C4-2B (cell line): ENCODE measurements around the gene KLHL18.

Experiments used
- ZFX ChIP-seq: fragments of 450-650 bp; IDR thresholded peaks from 2 replicates; pipeline ENCODE4 v1.6.1; 2017
- TF ChIP-seq, protein P1 (sequence below): fragments of 450-650 bp; conservative IDR thresholded peaks from 2 replicates; pipeline ENCODE4 v1.5.1; 2017; ENCODE audit warnings: mild to moderate bottlenecking

DNA sequence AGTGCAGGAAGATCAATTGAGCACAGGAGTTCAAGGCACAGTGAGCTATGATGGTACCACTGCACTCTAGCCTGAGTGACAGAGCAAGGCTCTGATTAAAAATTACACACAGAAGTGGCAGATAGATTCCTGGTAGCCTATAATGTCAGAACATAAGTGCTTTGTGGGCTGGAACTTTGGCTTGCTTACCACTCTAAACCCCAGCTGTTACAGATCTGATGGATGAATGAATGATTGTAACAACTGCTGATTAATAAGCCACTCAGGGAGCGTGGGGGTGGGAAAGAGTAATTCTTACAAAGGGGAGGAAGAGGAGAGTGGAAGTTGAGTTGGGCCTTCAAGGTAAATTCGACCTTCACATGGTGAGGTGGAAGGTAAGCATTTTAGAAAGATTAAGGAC lies 57.2 kb downstream of the KLHL18 start:
- TF ChIP-seq, protein P1, sequence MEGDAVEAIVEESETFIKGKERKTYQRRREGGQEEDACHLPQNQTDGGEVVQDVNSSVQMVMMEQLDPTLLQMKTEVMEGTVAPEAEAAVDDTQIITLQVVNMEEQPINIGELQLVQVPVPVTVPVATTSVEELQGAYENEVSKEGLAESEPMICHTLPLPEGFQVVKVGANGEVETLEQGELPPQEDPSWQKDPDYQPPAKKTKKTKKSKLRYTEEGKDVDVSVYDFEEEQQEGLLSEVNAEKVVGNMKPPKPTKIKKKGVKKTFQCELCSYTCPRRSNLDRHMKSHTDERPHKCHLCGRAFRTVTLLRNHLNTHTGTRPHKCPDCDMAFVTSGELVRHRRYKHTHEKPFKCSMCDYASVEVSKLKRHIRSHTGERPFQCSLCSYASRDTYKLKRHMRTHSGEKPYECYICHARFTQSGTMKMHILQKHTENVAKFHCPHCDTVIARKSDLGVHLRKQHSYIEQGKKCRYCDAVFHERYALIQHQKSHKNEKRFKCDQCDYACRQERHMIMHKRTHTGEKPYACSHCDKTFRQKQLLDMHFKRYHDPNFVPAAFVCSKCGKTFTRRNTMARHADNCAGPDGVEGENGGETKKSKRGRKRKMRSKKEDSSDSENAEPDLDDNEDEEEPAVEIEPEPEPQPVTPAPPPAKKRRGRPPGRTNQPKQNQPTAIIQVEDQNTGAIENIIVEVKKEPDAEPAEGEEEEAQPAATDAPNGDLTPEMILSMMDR, result no peak
- no peak for TF ChIP-seq ZFX
